GM12872 (cell line): ENCODE results near the gene SCN9A.

Source experiments
- TF ChIP-seq, protein P1 (sequence below): IDR thresholded peaks from 3 replicates; pipeline ENCODE4 v1.5.1; 2011; ENCODE audit warnings: low read depth, mild to moderate bottlenecking, low read length, moderate library complexity; ENCODE audit not compliant: insufficient read depth

SCN9A gene

DNA sequence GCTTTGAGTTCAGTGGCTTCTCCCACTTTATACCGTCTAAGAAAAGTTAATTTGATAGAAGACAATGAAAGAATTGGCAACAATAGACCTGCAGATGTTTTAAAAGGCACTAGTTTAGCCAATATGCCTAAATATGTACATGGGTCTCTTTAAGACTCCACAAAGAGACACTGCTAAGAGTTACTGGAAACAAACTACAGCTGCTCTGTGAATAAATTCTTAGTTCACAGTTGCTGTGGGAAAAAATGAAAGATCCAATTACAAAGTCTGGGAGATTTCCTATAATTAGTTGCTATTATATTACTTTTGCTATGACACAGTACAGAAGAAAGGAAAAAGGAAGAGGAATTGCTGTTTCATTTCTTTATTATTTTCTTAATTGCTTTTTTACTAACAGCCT, 34.3 kb downstream of the SCN9A start:
- TF ChIP-seq, protein P1, sequence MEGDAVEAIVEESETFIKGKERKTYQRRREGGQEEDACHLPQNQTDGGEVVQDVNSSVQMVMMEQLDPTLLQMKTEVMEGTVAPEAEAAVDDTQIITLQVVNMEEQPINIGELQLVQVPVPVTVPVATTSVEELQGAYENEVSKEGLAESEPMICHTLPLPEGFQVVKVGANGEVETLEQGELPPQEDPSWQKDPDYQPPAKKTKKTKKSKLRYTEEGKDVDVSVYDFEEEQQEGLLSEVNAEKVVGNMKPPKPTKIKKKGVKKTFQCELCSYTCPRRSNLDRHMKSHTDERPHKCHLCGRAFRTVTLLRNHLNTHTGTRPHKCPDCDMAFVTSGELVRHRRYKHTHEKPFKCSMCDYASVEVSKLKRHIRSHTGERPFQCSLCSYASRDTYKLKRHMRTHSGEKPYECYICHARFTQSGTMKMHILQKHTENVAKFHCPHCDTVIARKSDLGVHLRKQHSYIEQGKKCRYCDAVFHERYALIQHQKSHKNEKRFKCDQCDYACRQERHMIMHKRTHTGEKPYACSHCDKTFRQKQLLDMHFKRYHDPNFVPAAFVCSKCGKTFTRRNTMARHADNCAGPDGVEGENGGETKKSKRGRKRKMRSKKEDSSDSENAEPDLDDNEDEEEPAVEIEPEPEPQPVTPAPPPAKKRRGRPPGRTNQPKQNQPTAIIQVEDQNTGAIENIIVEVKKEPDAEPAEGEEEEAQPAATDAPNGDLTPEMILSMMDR: no peak

DNA sequence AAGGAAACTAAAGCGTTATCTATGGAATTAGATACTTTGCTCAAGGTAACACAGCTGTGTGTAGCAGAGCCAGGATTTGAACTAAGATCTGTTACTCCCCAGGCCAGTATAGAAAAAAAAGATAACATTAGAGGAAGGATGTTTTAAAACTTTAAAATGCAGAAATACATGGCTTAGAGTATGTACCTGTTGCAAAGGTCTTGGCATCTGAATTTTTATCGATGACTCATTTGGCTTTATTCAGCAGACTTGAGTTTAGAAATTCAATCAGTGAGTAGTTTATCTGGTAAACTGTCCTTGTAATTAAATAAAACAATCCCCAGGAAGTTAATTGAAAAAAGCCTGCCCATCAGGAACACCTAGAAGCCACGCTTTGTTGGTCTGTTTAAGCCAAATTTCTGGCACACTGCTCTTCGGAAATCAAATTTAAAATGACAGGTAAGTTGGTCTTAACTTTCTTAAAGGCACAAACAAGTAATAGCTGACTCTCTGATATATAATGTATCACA, 36.9 kb downstream of the SCN9A start:
- TF ChIP-seq, protein P1: no peak

DNA sequence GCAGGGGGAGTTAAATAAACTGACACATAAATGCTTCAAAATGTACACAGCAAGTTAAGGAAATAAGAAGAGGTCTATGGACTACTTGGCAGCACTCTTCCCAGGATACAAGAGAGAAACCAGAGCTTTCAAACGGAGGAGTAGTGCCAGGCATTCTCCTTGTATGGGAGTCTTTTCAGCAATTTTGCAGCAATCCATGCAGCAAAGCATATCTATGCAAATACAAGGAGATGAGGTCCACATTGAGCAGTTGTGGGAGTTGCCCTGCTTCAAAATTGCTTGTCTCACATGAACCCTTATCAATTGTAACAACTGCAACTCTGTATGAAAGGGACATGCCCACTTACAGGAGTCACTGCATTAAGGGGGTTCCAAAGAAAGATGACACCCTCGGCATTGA, 37.8 kb downstream of the SCN9A start:
- TF ChIP-seq, protein P1: no peak

DNA sequence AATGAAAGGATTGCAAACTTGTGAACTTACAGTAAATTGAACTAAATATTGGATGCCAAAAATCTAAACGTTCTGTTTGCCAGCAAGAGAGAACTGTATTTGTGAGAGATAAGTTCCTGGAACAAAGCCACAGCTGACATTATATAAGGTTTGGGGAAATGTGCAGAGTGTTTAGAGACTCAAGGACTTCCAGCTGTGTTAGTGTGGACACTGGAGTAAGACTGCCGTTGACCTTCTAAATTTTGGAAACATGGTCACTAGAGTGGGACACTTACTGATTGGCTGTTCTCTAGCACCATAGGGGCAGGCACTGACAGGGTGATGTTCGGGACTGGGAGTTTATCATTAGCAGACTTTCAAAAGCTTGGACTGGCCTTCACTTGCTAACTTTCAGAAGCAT, 40.5 kb downstream of the SCN9A start:
- TF ChIP-seq, protein P1: no peak

DNA sequence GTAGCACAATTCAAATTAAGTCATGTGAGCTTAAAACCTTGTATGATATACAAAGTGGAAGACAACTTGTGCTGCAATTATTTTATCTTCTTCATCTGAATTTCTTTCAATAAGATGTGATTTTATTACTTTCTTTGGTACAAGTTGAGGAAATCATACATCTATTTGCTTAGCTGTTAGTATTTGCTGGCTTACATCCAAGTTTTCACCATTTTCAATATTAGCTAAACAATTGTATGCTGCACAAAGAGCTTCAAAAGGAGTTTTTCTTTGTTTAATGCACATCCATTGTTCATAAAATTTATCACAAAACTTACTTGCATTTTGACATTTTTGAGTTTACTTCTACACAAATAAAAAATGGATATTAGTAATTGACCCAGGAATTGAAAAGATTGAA, 40.9 kb downstream of the SCN9A start:
- TF ChIP-seq, protein P1: no peak

DNA sequence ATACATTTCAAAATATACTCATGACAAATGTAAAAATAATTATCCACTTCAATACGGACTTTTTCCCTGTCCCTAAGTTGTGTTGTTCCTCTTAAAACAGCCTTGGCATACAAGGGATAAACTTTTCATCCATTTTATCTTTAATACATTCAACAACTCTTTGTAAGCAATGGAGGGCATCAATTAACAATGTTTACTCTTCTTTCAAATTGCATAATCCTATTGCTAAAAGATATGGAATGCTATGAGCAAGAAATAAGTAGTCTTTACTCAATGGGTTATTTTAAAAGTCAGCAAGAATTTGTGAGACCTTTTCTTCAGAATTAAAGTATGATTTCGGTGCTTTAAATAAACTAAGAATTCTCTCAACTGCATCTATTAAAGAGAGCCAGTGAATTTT, 41.9 kb downstream of the SCN9A start:
- TF ChIP-seq, protein P1: no peak

DNA sequence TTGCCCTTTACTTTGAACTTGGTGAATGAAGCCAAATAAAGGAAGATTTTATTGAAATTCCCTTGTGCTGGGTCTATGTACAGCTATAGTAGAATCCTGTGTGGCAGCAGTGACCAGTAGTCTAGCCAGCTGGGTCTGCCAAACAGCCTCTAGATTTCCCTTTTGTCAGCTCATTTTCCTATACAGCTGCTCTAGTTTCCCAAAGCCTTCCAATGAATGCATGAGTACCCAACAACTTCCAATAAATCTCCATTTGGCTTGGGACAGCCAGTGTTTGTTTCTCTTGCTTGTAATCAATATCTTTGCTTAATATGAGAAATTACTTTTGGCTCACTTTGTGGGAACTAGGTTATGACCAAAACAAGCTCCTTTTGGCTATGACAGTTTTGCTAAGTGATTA, 43.6 kb downstream of the SCN9A start:
- TF ChIP-seq, protein P1: no peak
